ENCODE measurements around the gene SORCS1.

DNA sequence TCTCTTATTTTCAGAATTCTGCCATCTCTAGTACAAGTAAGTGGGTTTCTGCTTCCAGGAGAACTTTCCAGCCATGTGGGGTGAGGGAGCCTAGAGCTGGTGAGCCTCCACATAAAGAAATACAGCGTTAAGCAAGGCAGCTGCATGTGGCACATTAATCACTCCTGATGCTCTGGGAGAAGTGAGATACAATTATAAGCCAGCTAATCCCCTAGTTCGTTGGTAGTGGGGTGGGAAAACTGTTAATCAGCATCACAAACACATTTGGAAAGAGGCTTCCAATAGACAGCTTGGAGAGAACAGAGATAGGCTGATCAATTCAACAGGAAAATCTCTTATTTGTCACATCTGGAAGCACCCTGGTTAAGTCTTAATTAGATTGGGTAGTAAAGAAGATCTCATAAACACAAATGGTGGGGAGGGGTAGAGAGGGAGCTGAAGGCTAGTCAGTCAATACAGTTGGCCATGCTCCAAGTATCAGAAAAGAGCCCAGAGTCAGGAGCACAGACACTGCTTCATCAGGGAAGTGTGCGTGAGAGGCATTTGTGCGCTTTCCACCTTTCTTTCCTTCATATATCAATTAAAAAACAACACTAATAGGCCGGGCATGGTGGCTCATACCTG lies 130.6 kb downstream of the SORCS1 start:
- TF ChIP-seq, protein P1, sequence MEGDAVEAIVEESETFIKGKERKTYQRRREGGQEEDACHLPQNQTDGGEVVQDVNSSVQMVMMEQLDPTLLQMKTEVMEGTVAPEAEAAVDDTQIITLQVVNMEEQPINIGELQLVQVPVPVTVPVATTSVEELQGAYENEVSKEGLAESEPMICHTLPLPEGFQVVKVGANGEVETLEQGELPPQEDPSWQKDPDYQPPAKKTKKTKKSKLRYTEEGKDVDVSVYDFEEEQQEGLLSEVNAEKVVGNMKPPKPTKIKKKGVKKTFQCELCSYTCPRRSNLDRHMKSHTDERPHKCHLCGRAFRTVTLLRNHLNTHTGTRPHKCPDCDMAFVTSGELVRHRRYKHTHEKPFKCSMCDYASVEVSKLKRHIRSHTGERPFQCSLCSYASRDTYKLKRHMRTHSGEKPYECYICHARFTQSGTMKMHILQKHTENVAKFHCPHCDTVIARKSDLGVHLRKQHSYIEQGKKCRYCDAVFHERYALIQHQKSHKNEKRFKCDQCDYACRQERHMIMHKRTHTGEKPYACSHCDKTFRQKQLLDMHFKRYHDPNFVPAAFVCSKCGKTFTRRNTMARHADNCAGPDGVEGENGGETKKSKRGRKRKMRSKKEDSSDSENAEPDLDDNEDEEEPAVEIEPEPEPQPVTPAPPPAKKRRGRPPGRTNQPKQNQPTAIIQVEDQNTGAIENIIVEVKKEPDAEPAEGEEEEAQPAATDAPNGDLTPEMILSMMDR (conservative IDR thresholded peaks at IDR 0.05; ENCODE audit: low read depth, low read length): no peak
- TF ChIP-seq EZH2 (IDR thresholded peaks at IDR 0.05; ENCODE audit: low read length, unreplicated experiment): no peak
